HG03025 (cell line): ENCODE measurements around the gene AMZ1.

ENCODE experiments used
- ATAC-seq: cut with Tn5 transposase; IDR thresholded peaks from one replicate; pipeline ENCODE4 v1.9.1; 2021; ENCODE audit warnings: mild to moderate bottlenecking, moderate library complexity; ENCODE audit not compliant: unreplicated experiment, low FRiP score

Gene AMZ1, protein sequence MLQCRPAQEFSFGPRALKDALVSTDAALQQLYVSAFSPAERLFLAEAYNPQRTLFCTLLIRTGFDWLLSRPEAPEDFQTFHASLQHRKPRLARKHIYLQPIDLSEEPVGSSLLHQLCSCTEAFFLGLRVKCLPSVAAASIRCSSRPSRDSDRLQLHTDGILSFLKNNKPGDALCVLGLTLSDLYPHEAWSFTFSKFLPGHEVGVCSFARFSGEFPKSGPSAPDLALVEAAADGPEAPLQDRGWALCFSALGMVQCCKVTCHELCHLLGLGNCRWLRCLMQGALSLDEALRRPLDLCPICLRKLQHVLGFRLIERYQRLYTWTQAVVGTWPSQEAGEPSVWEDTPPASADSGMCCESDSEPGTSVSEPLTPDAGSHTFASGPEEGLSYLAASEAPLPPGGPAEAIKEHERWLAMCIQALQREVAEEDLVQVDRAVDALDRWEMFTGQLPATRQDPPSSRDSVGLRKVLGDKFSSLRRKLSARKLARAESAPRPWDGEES

DNA sequence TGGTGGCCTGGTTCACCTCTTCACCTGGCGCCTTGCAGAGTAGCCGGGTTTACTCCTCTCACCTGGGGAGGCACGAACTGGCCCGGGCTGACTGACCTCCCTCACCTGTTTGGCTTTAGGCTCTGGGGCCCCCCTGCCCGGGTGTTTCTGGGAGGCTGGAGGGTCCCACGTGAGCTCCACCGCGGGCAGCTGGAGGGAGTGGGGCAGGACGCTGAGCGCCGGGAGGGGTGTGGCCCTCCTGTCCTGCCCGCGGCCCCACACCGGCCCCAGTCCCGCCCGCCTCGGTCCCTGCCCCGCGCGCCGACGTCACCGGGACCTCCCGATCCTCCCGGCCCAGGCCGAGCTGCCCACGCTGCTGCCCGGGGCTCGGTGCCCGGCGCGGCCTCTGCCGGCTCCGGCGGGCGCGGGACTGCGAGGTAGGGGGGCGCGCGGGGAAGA is at the start of gene AMZ1:
AMZ1 (plus strand) TSS at position 322 of the 438 bp plus-strand sequence. CDS start 12,250 bp downstream, outside the sequence.
- ATAC-seq, result no peak

GRCh38 chr7:2638224-2638991 is 49.6 kb upstream of the AMZ1 start:
- no peak for ATAC-seq

- ATAC-seq, result no peak
These were observed 48.8 kb upstream of the AMZ1 start for GRCh38 chr7:2639181-2639681.

DNA sequence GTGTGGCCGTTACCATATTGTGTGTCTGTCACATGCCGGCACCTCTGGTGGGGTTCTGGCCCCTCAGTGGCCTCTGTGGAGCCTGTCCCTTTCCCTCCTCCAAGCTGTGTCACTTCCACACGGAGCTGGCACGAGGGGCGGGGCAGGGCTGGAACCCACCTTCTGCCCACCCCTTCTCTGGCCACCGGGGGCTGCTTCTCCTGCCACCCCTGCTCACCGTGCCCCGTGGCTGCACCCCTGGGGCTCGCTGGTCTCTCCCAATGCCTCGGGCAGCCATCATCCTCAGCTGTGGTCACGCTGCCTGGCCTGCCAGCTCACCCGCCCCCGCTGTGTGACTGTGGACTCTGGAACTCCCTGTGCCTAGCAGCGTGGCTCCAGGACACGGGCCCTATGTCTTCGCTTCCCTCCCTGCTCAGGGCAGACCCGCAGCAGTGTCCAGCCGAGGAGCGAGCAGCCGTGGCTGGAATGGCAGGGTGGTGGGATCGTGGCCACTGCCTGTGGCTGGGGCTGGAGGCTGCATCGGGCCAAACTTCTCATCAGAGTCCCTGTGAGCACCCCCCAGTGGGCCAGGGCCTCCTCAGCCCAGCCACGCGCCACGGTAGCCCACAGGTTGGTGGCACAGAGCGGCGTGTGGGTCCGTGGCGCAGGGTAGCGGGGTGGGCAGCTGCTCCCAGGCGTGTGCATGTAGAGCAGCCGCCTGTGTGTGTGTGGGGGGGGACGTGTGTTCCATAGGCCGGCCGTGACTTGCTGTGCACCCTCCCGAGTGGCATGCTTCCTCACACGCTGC is 48.1 kb upstream of the AMZ1 start:
- ATAC-seq, result no peak

GRCh38 chr7:2640482-2640830 is 47.5 kb upstream of the AMZ1 start:
- ATAC-seq, result no peak

GRCh38 chr7:2640846-2641316 is 47.1 kb upstream of the AMZ1 start:
- ATAC-seq, result no peak

DNA sequence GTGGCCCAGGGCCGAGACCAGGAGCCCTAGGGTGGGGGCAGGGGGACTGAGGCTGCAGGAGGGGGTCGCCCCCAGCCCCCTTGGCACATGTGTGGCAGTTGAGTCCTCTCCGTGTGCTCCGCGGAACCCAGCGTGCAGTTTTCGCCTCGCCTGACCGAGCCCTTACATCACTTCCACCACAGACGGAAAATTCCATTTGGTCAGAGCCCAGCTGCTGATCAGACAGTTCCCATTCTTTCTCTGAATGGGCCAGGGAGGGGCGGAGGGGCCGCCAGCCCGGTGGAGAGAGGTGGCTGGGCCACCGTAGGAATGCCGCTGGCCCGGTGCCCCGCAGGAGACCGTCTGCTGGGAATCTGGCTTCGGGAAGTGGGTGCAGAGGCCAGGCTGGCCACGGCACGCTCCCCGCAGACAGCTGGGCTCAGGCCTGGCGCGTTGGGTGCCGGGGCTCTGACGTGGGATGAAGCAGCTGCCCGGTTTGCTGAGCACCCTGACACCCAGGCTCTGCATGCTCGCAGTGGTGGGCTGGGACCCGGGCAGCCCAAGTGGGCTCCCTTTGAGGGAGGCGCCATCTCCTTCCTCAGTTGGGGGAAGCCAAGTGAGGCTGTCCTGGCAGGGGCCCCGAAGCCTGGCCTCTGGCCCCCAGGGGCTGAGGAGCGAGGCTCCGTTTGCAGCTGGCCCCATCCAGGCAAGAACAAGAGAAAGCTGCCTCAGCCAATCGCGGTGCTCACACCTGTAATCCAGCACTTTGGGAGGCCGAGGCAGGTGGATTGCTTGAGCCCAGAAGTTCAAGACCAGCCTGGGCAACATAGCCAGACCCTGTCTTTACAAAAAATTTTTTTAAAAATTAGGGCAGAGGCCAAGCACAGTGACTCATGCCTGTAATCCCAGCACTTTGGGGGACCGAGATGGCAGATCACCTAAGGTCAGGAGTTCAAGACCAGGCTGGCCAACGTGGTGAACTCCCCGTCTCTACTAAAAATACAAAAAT is 46.3 kb upstream of the AMZ1 start:
- no peak for ATAC-seq

- no peak for ATAC-seq
These were observed 44.4 kb upstream of the AMZ1 start for GRCh38 chr7:2643386-2644219.

- ATAC-seq, result no peak
These were observed 43.8 kb upstream of the AMZ1 start for GRCh38 chr7:2644220-2644561.

GRCh38 chr7:2644562-2645273 is 43.3 kb upstream of the AMZ1 start:
- no peak for ATAC-seq

- no peak for ATAC-seq
These were observed 42.6 kb upstream of the AMZ1 start for GRCh38 chr7:2645274-2645868.

DNA sequence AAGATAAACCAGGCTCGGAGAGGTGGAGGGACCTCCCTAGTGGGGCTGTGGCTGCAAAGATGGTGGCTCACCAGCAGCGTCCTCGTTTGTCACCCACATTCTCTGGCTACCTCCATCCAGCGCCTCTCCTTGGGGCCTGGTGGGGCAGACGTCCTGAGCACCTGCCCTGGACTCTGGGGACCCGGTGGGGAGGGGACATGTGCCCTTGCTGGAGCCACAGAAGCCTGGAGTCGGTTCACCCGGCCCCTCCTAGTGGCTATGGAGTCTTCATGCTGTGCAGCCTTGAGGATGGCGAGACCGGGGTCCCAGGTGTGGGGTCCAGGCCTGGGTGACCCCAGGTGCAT is 41.7 kb upstream of the AMZ1 start:
- ATAC-seq, result no peak

GRCh38 chr7:2646680-2647571 is 41.1 kb upstream of the AMZ1 start:
- no peak for ATAC-seq

DNA sequence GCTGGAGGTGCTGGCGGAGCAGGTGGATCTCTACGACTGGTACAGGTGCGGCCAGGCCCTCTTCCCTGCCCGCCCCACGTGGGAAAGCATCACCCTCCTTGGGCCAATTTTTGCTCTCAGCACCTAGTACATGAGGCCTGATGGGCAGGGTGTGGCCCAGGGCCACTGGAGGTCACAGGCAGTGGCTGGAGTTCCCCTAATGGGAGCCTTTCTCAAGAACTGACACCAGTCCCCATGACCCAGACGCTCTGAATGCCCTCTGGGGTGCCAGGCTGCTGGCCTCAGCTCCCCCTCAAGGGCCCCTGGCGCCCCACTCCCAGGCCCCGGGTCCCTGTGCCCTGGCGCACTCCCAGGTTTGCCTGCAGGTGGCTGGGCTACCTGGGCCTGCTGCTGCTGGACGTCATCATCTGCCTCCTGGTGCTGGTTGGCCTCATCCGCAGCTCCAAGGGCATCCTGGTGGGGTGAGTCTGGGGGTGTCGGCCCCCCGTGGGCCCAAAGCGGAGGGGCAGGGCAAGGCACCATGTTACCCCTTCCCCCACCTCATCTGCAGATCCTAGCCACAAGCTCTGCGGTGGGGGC is 40.3 kb upstream of the AMZ1 start:
- no peak for ATAC-seq

DNA sequence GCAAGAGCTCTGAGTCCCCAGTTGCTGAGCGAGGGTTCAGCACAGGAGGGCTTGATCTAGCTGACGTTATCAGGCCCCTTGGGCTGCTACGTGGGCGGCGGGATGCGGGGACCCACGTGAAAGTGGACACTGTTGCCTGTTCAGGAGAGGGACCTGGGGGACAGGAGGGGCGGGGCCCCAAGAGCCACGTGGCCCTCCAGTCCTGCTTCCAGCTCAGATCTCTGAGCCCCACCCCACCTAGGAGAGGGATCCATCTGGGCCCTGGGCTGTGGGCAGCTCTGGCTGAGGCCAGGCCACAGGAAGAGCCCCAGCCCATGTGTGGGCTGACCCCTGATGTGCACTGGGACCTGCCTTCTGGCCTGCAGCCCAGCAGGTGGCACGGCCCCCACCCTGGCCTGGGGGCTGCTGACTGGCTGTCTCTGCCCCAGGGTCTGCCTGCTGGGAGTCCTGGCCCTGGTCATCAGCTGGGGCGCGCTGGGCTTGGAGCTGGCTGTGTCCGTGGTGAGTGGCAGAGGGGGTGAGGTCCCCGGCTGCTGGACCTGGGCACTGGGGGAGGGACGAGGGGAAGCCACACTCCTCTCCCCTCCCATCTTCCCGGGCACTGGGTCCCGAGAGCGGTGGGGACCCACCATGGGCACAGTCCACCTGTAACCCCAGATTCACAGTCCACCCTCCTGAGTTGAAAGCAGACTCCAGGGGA is 38.7 kb upstream of the AMZ1 start:
- ATAC-seq, result no peak

GRCh38 chr7:2649991-2650390 is 38.0 kb upstream of the AMZ1 start:
- ATAC-seq, result no peak
